H1 (cell line): Measurements from ENCODE around the gene NFIA. TPM values are rescaled to one million over a fixed set of nuclear protein-coding genes. Genes with fewer than 3 reads are reported as not detected.

Source experiments
- CTCF ChIA-PET: fragments of 300-600 bp; sonication (Branson Sonifier 250); formaldehyde crosslinking; loops from one replicate; lab custom pipeline; 2021; ENCODE audit not compliant: partially characterized antibody; lab: Charles Lee
- POLR2A ChIA-PET: fragments of 300-600 bp; sonication (Branson Sonifier 250); formaldehyde crosslinking; loops from one replicate; lab custom pipeline; 2021; ENCODE audit warnings: inconsistent platforms; ENCODE audit not compliant: partially characterized antibody; lab: Charles Lee
- DNase-seq, 2 experiments: peaks; one replicate each; pipeline versions ENCODE4 v3.0.0 to v3.0.0-alpha.2; 2010 to 2022; ENCODE audit warnings: low spot score in 2 of 2, low read depth in 1 of 2, mixed read lengths in 1 of 2
- FAIRE-seq: peaks from 2 replicates; lab custom pipeline; 2011; peaks lifted over from hg19 to GRCh38; lab: Jason Lieb, UNC
- H2AFZ ChIP-seq: 2 replicates; pipeline ENCODE4 v1.8.1; 2012; ENCODE audit warnings: low read length, inconsistent platforms
- H2AK5ac ChIP-seq: 2 replicates; pipeline ENCODE4 v1.6.1; 2013; ENCODE audit warnings: low read depth, low read length
- H2BK120ac ChIP-seq: replicated peaks from 2 replicates; pipeline ENCODE3; 2013; ENCODE audit warnings: low read depth, low read length, inconsistent platforms
- H2BK12ac ChIP-seq: 2 replicates; pipeline ENCODE4 v1.6.1; 2013; ENCODE audit warnings: low read depth, low read length
- H2BK15ac ChIP-seq: 2 replicates; pipeline ENCODE4 v1.6.1; 2013; ENCODE audit warnings: low read length
- H2BK20ac ChIP-seq: 2 replicates; pipeline ENCODE4 v1.6.1; 2013; ENCODE audit warnings: low read length
- H2BK5ac ChIP-seq: 2 replicates; pipeline ENCODE4 v1.6.1; 2013; ENCODE audit warnings: low read depth, low read length
- H3K14ac ChIP-seq: 2 replicates; pipeline ENCODE4 v1.6.1; 2013; ENCODE audit warnings: inconsistent platforms; ENCODE audit not compliant: insufficient read length
- H3K18ac ChIP-seq: 2 replicates; pipeline ENCODE4 v1.6.1; 2013; ENCODE audit warnings: low read length; ENCODE audit errors: extremely low read depth
- H3K23ac ChIP-seq: 2 replicates; pipeline ENCODE4 v1.6.1; 2013; ENCODE audit warnings: inconsistent platforms; ENCODE audit not compliant: insufficient read length
- H3K23me2 ChIP-seq: 2 replicates; pipeline ENCODE4 v1.6.1; 2013; ENCODE audit warnings: low read depth, low read length
- H3K27ac ChIP-seq: 2 replicates; pipeline ENCODE4 v1.6.1; 2011; ENCODE audit warnings: low read depth, low read length, inconsistent platforms
- H3K27me3 ChIP-seq, 4 experiments: replicated peaks in 1 of 4; 1 replicate in 1 of 4; 2 replicates in 3 of 4; pipeline versions ENCODE4 v1.6.1 to v1.8.1; 2011 to 2013; ENCODE audit warnings: low read length in 3 of 4, mild to moderate bottlenecking in 3 of 4, inconsistent platforms in 2 of 4, mixed read lengths in 2 of 4, moderate library complexity in 1 of 4; ENCODE audit not compliant: control insufficient read depth in 3 of 4, insufficient read depth in 3 of 4; ENCODE audit errors: extremely low read depth in 1 of 4
- H3K36me3 ChIP-seq, 4 experiments: 2 replicates each; pipeline versions ENCODE4 v1.6.1 to v1.8.1; 2011 to 2013; ENCODE audit warnings: mild to moderate bottlenecking in 4 of 4, low read length in 3 of 4, moderate library complexity in 2 of 4, control low read depth in 1 of 4, inconsistent platforms in 1 of 4; ENCODE audit not compliant: insufficient read depth in 4 of 4, control insufficient read depth in 2 of 4
- H3K4ac ChIP-seq: replicated peaks from 2 replicates; pipeline ENCODE3; 2013; ENCODE audit warnings: low read length, low read depth, mixed read lengths, inconsistent platforms; ENCODE audit not compliant: insufficient read length
- H3K4me1 ChIP-seq, 4 experiments: replicated peaks in 1 of 4; 1 replicate in 1 of 4; 2 replicates in 3 of 4; pipeline versions ENCODE4 v1.6.1 to v1.8.1; 2011 to 2013; ENCODE audit warnings: low read length in 3 of 4, inconsistent platforms in 2 of 4, mixed read lengths in 1 of 4; ENCODE audit not compliant: insufficient read depth in 4 of 4, control insufficient read depth in 3 of 4
- H3K4me2 ChIP-seq, 2 experiments: 2 replicates each; pipeline versions ENCODE4 v1.6.1 to v1.8.1; 2011 to 2013; ENCODE audit warnings: low read depth in 2 of 2, low read length in 2 of 2, control low read depth in 1 of 2, inconsistent platforms in 1 of 2, mild to moderate bottlenecking in 1 of 2; ENCODE audit not compliant: insufficient read depth in 1 of 2
- H3K4me3 ChIP-seq, 4 experiments: fragments of 200-600, 300-600 bp in 1 of 4; sonication (generic), shearing (Covaris generic), sonication (Bioruptor Twin) in 1 of 4; 2 replicates each; pipeline versions ENCODE4 v1.5.1 to v1.8.1; 2011 to 2016; ENCODE audit warnings: low read length in 4 of 4, low read depth in 3 of 4, control low read depth in 2 of 4, inconsistent platforms in 2 of 4, mild to moderate bottlenecking in 2 of 4, mixed read lengths in 1 of 4, moderate library complexity in 1 of 4; ENCODE audit not compliant: insufficient read depth in 2 of 4; ENCODE audit errors: extremely low read depth in 1 of 4
- H3K56ac ChIP-seq: replicated peaks from 2 replicates; pipeline ENCODE3; 2013; ENCODE audit warnings: low read depth, mild to moderate bottlenecking, mixed read lengths, low read length, inconsistent platforms; ENCODE audit not compliant: insufficient read length
- H3K79me1 ChIP-seq: 2 replicates; pipeline ENCODE4 v1.6.1; 2013; ENCODE audit warnings: low read depth, low read length, control low read depth
- H3K79me2 ChIP-seq, 2 experiments: 2 replicates each; pipeline versions ENCODE4 v1.6.1 to v1.8.1; 2012 to 2013; ENCODE audit warnings: low read length in 2 of 2, mild to moderate bottlenecking in 2 of 2, inconsistent platforms in 1 of 2; ENCODE audit not compliant: insufficient read depth in 2 of 2, control insufficient read depth in 1 of 2
- H3K9ac ChIP-seq, 4 experiments: replicated peaks in 1 of 4; 1 replicate in 1 of 4; 2 replicates in 3 of 4; pipeline versions ENCODE4 v1.6.1 to v1.8.1; 2011 to 2013; ENCODE audit warnings: low read depth in 3 of 4, low read length in 3 of 4, control low read depth in 2 of 4, mild to moderate bottlenecking in 2 of 4, moderate library complexity in 2 of 4, inconsistent platforms in 1 of 4; ENCODE audit errors: extremely low read depth in 1 of 4
- H3K9me3 ChIP-seq, 2 experiments: 2 replicates each; pipeline versions ENCODE4 v1.6.1 to v1.8.1; 2012 to 2013; ENCODE audit warnings: mild to moderate bottlenecking in 2 of 2, moderate library complexity in 2 of 2, control low read depth in 1 of 2, inconsistent platforms in 1 of 2, low read depth in 1 of 2, low read length in 1 of 2, mixed read lengths in 1 of 2; ENCODE audit not compliant: insufficient read depth in 2 of 2
- H4K20me1 ChIP-seq, 2 experiments: replicated peaks in 1 of 2; 2 replicates each; pipeline versions ENCODE3 to v1.8.1; 2011 to 2013; ENCODE audit warnings: inconsistent platforms in 2 of 2, low read length in 2 of 2, mild to moderate bottlenecking in 1 of 2; ENCODE audit not compliant: insufficient read depth in 2 of 2, control insufficient read depth in 1 of 2
- H4K5ac ChIP-seq: 2 replicates; pipeline ENCODE4 v1.6.1; 2013; ENCODE audit warnings: low read length, low read depth, mixed read lengths, inconsistent platforms; ENCODE audit not compliant: insufficient read length
- H4K8ac ChIP-seq: 2 replicates; pipeline ENCODE4 v1.8.0; 2013; ENCODE audit warnings: mild to moderate bottlenecking, moderate library complexity, low read length, inconsistent platforms; ENCODE audit not compliant: insufficient read depth; ENCODE audit errors: extremely low read depth
- H4K91ac ChIP-seq: replicated peaks from 2 replicates; pipeline ENCODE3; 2013; ENCODE audit warnings: low read length, mixed read lengths, inconsistent platforms; ENCODE audit not compliant: insufficient read length
- CTBP2 ChIP-seq: IDR thresholded peaks from 2 replicates; pipeline ENCODE4 v1.7.0; 2011; ENCODE audit warnings: borderline replicate concordance, mild to moderate bottlenecking, moderate library complexity, mixed read lengths, low read length; ENCODE audit not compliant: insufficient read depth, insufficient read length
- EGR1 ChIP-seq: IDR thresholded peaks from 2 replicates; pipeline ENCODE4 v1.6.1; 2011; ENCODE audit warnings: low read depth, low read length, borderline replicate concordance
- POLR2A ChIP-seq, 2 experiments: IDR thresholded peaks; 1 replicate in 1 of 2; 2 replicates in 1 of 2; pipeline ENCODE4 v1.6.1; 2011; ENCODE audit warnings: low read depth in 2 of 2, low read length in 2 of 2, mild to moderate bottlenecking in 2 of 2; ENCODE audit errors: control extremely low read depth in 1 of 2
- SIRT6 ChIP-seq: IDR thresholded peaks from one replicate; pipeline ENCODE4 v1.7.1; 2012; ENCODE audit warnings: low read length, inconsistent platforms
- SIX5 ChIP-seq: IDR thresholded peaks from 2 replicates; pipeline ENCODE4 v1.6.1; 2011; ENCODE audit warnings: mild to moderate bottlenecking, low read depth, low read length
- SP1 ChIP-seq: IDR thresholded peaks from 2 replicates; pipeline ENCODE4 v1.6.1; 2011; ENCODE audit warnings: low read depth, low read length
- ZNF274 ChIP-seq: IDR thresholded peaks from 2 replicates; pipeline ENCODE4 v1.7.0; 2012; ENCODE audit warnings: low read length, borderline replicate concordance; ENCODE audit errors: extremely low read depth
- WGBS, 2 experiments: shearing (Covaris generic) in 1 of 2; methylation state at CpG; one replicate each; pipeline versions ENCODE4 v1.1.6 to v1.1.7; 2013 to 2015; ENCODE audit warnings: low lambda C conversion rate in 2 of 2, mixed read lengths in 2 of 2, inconsistent platforms in 1 of 2, low coverage in 1 of 2, missing lambda C conversion rate in 1 of 2; ENCODE audit not compliant: insufficient replicate concordance in 2 of 2, insufficient coverage in 1 of 2, insufficient read length in 1 of 2; ENCODE audit errors: extremely low coverage in 1 of 2, missing lambda C conversion rate in 1 of 2; 5-methylcytosine and 5-hydroxymethylcytosine counted together
- polyA plus RNA-seq, 7 experiments: library from polyadenylated mRNA; depleted of rRNA in 3 of 7; stranded (reverse) in 5 of 7; unstranded in 2 of 7; fragments of >200 nt in 5 of 7; fragments of 200-250 nt in 2 of 7; gene quantifications; 1 replicate in 5 of 7; 2 replicates in 1 of 7; 4 replicates in 1 of 7; pipeline versions ENCODE4 v1.2.1 to v1.2.3, GENCODE V29; 2011 to 2013; ENCODE audit warnings: missing spikeins in 2 of 7, mixed read lengths in 2 of 7
- total RNA-seq: library from RNA; stranded (reverse); fragmentation: NEBNext Ultra II Directional; extraction: Animal tissue kit (Norgen Biotek cat#: 25700); gene quantifications from 2 replicates; pipeline ENCODE4 v1.2.1, GENCODE V29; 2021
- TF ChIP-seq, protein P1 (sequence below), 3 experiments: IDR thresholded peaks; 1 replicate in 2 of 3; 2 replicates in 1 of 3; pipeline versions ENCODE4 v1.5.1 to v1.6.1; 2011; ENCODE audit warnings: low read length in 3 of 3, mild to moderate bottlenecking in 3 of 3, inconsistent platforms in 2 of 3, low read depth in 1 of 3, moderate library complexity in 1 of 3; ENCODE audit not compliant: insufficient read depth in 1 of 3; ENCODE audit errors: control extremely low read depth in 1 of 3
- TF ChIP-seq, protein P2 (sequence below): IDR thresholded peaks from 2 replicates; pipeline ENCODE4 v1.6.1; 2012; ENCODE audit warnings: inconsistent platforms

The NFIA gene
- total and polyA plus RNA-seq, 2 of the 8 experiments (the other 6 are each of a cell fraction or from before 2014, with no cell fraction given): 1.8 to 2.3 TPM

DNA sequence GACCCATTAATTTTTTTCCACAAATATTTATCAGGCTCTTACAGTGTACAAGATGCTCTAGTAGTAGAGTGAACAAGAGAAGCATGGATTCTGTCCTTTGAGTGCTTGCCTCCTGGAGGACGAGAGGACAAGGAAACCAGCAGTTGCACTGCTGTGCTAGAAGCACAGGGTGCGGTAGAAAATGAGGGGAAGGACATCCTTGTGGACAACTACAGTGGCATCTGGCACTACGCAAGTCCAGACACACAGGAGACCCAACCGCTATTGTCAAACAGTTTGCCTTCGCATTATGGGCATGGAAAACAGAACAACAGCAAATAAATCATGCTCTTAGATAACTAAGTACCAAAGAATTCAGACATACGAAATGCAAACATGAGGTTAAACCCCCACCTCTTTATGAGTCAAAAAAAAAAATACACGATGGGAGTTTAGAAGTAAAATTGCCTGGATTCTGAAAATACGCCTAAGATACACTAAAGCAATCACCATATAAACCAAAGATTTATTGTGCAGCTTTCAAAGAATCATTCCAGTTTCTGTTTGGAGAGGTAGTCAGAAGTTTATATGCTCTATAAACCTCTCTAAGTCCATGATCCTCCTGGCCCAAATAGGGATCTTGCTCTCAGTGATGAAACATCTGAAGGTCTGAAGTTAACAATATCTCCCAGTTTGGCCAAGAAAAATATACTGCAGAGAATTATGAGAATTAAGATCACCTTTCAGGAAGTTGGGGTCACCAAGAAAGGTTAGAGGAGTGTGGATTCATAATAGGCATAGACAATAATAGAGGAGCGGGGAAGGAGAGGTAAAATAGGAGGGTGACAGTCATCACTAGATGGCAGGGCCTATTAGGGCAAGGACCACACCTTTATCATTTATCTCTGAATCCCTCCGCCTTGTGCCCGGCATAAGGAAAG, 307.8 kb downstream of the NFIA start:
- H2BK15ac ChIP-seq: no peak overlapping the region
- H4K5ac ChIP-seq: no peak overlapping the region
- H3K27me3 ChIP-seq: peaks cover 1 to 7% (median 3%) of the 10 kb centered on the region in 4 experiments; a peak in 6 of 7 replicates
- CTCF ChIA-PET: no interaction called here
- no peaks in the 10 kb centered on the region for H3K79me1 ChIP-seq
- FAIRE-seq: no peak
- DNase-seq: no peak
- H3K9me3 ChIP-seq: peaks cover 3 to 6% of the 10 kb centered on the region in 2 experiments; a peak in 1 of 4 replicates
- no peak overlapping the region for H3K4me2 ChIP-seq
- H3K4me3 ChIP-seq: no peak overlapping the region
- no peak overlapping the region for H3K18ac ChIP-seq
- no peak overlapping the region for H2BK12ac ChIP-seq
- H2BK5ac ChIP-seq: no peak overlapping the region
- no peak overlapping the region for H4K91ac ChIP-seq
- no peak overlapping the region for H3K27ac ChIP-seq
- H3K36me3 ChIP-seq: no peaks in the 10 kb centered on the region
- no peaks in the 10 kb centered on the region for H4K20me1 ChIP-seq
- H3K79me2 ChIP-seq: no peaks in the 10 kb centered on the region
- H3K9ac ChIP-seq: no peak overlapping the region
- no peak overlapping the region for H2AK5ac ChIP-seq
- H3K4ac ChIP-seq: no peak overlapping the region
- no peak overlapping the region for H2BK120ac ChIP-seq
- no peak overlapping the region for H4K8ac ChIP-seq
- no peak overlapping the region for H3K56ac ChIP-seq
- H3K14ac ChIP-seq: no peak overlapping the region
- POLR2A ChIA-PET: no interaction called here
- no peaks in the 10 kb centered on the region for H3K4me1 ChIP-seq
- no peaks in the 10 kb centered on the region; the same call in 1 of the 2 replicates for H3K23me2 ChIP-seq
- no peak overlapping the region for H2BK20ac ChIP-seq
- H3K23ac ChIP-seq: no peak overlapping the region
- H2AFZ ChIP-seq: no peak overlapping the region
- 88% methylated on average over 11 of the region's 11 CpGs; no CpG with 5 or more reads in 1 of the 2 experiments for WGBS, 2 experiments
- TF ChIP-seq, protein P1, sequence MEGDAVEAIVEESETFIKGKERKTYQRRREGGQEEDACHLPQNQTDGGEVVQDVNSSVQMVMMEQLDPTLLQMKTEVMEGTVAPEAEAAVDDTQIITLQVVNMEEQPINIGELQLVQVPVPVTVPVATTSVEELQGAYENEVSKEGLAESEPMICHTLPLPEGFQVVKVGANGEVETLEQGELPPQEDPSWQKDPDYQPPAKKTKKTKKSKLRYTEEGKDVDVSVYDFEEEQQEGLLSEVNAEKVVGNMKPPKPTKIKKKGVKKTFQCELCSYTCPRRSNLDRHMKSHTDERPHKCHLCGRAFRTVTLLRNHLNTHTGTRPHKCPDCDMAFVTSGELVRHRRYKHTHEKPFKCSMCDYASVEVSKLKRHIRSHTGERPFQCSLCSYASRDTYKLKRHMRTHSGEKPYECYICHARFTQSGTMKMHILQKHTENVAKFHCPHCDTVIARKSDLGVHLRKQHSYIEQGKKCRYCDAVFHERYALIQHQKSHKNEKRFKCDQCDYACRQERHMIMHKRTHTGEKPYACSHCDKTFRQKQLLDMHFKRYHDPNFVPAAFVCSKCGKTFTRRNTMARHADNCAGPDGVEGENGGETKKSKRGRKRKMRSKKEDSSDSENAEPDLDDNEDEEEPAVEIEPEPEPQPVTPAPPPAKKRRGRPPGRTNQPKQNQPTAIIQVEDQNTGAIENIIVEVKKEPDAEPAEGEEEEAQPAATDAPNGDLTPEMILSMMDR (IDR thresholded peaks at IDR 0.05; ENCODE audit: control extremely low read depth in 1 of 3, insufficient read depth in 1 of 3, low read depth in 1 of 3, low read length in 3 of 3): no peak
- TF ChIP-seq SIX5: no peak
- TF ChIP-seq EGR1: no peak
- no peak for TF ChIP-seq SP1
- no peak for TF ChIP-seq SIRT6
- TF ChIP-seq, protein P2, sequence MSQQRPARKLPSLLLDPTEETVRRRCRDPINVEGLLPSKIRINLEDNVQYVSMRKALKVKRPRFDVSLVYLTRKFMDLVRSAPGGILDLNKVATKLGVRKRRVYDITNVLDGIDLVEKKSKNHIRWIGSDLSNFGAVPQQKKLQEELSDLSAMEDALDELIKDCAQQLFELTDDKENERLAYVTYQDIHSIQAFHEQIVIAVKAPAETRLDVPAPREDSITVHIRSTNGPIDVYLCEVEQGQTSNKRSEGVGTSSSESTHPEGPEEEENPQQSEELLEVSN: no peak
- no peak for TF ChIP-seq CTBP2
- TF ChIP-seq ZNF274: no peak
- no peak for TF ChIP-seq POLR2A (IDR thresholded peaks at IDR 0.05; ENCODE audit: control extremely low read depth in 1 of 2, low read depth in 2 of 2, low read length in 2 of 2)
